ENCODE measurements around the gene LIN7B. TPM values are rescaled to one million over a fixed set of nuclear protein-coding genes. Genes with fewer than 3 reads are reported as not detected.
"Not testable (repeated sequence)": the region's sequence is repeated elsewhere in the genome, so short reads cannot be mapped to it uniquely, and the experiment has no call there.

Gene LIN7B
- total RNA-seq, 2 donors from 2014 or later, result 19.8 TPM; not detected in 1

DNA sequence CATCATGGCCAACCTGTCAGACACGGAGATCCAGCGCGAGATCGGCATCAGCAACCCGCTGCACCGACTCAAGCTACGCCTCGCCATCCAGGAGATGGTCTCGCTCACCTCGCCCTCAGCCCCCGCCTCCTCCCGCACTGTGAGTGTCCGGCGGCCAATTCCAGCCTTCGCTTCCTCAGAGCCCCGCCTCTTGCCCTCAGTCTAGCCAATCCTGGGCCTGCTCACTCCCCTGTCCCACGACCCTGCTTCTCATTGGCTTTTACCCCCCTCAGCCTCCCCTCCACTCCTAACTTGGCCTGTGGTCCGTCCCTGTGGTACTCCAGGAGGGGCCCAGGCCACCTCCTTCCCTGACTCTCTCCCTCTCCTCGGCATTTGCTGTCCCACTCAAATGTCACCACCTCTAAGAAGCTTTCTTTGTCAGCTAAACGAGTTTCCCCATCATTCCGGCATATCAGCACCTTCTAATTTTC lies 28.7 kb downstream of the LIN7B start:
- Histone ChIP-seq H3K27me3 (replicated peaks; ENCODE audit: insufficient read depth) (no peaks in the 10 kb centered on the region), H3K27ac (no peak overlapping the region), H3K4me3 (peak overlapping the region; percentile 78), H3K9me3 (no peaks in the 10 kb centered on the region), H3K36me3 (no peaks in the 10 kb centered on the region), H3K4me1 (ENCODE audit: control insufficient read depth in 1 of 2, low read depth in 2 of 2) (peaks cover 4 to 18% of the 10 kb centered on the region in 2 donors)
- ATAC-seq (ENCODE audit: insufficient number of reproducible peaks, low FRiP score, low read depth), result peak; percentile 87
- peak; percentile 72 for DNase-seq (ENCODE audit: low spot score)
- TF ChIP-seq, protein P1, sequence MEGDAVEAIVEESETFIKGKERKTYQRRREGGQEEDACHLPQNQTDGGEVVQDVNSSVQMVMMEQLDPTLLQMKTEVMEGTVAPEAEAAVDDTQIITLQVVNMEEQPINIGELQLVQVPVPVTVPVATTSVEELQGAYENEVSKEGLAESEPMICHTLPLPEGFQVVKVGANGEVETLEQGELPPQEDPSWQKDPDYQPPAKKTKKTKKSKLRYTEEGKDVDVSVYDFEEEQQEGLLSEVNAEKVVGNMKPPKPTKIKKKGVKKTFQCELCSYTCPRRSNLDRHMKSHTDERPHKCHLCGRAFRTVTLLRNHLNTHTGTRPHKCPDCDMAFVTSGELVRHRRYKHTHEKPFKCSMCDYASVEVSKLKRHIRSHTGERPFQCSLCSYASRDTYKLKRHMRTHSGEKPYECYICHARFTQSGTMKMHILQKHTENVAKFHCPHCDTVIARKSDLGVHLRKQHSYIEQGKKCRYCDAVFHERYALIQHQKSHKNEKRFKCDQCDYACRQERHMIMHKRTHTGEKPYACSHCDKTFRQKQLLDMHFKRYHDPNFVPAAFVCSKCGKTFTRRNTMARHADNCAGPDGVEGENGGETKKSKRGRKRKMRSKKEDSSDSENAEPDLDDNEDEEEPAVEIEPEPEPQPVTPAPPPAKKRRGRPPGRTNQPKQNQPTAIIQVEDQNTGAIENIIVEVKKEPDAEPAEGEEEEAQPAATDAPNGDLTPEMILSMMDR (IDR thresholded peaks at IDR 0.05), result no peak

DNA sequence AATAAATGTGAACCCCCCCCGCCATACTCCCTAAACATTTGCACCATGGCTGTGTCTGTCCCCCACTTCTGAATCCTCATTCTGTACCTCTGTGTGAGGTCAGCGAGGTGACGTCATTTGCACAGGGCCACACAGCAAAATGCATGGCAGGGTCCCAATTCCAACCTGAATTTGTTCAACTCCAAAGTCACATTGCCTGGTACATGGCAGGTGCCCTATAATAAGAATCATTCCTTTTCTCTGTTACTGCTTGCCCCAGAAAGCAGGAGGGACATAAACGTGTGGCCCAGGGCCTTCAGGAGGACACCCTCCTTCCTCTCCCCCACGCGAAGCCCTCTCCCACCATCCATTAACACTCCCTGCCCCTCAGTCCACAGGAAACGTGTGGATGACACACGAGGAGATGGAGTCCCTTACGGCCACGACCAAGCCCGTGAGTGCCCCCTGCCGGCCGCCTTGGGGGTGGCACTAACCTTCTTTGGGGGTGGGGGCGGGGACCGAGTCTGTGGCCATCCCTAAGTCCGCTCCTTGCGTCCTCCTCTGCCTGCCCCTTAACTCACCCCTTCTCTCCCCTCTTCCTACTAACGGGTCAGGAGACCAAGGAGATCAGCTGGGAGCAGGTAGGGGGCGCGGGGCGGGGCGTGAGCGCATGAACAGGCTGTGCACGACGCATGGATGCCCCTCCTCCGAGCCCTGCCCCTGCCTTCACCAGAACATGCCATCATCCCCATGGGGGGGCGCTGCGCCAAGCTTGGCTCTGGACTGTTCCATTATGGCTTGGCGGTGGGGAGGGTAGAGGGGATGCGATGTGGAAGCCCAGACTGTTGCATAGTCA lies 31.6 kb downstream of the LIN7B start:
- no peaks in the 10 kb centered on the region for H3K9me3 ChIP-seq
- no peak overlapping the region for H3K27ac ChIP-seq
- DNase-seq (ENCODE audit: low spot score), result no peak

DNA sequence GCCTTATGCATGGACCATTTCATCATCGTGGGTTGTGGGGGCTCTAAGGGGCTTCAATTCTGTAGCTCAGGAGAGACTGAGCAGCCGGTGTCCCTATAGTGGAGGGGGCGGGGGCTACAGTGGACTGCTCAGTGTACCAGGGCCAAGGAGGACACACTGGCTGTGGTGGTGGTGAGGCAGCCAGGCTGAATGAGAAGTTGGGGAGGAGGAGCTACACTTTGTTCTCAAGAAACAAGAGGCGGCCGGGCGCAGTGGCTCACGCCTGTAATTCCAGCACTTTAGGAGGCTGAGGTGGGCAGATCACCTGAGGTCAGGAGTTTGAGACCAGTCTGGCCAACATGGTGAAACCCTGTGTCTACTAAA lies 32.2 kb downstream of the LIN7B start:
- peaks cover 22 to 34% of the 10 kb centered on the region in 2 donors for H3K4me1 ChIP-seq (ENCODE audit: control insufficient read depth in 1 of 2, low read depth in 2 of 2)
- not testable (repeated sequence) for DNase-seq (ENCODE audit: low spot score); H3K36me3 ChIP-seq; H3K27ac ChIP-seq; ATAC-seq (ENCODE audit: insufficient number of reproducible peaks, low FRiP score, low read depth); H3K27me3 ChIP-seq (replicated peaks; ENCODE audit: insufficient read depth); H3K9me3 ChIP-seq
- H3K4me3 ChIP-seq, result peak overlapping the region; percentile 56

More for the DNA sequence above, 31.6 kb downstream of the LIN7B start:
- peaks cover 16 to 29% of the 10 kb centered on the region in 2 donors for H3K4me1 ChIP-seq (ENCODE audit: control insufficient read depth in 1 of 2, low read depth in 2 of 2)
- H3K4me3 ChIP-seq, result peak overlapping the region; percentile 56
- no peaks in the 10 kb centered on the region for H3K27me3 ChIP-seq (replicated peaks; ENCODE audit: insufficient read depth)
- no peaks in the 10 kb centered on the region for H3K36me3 ChIP-seq
- ATAC-seq (ENCODE audit: insufficient number of reproducible peaks, low FRiP score, low read depth), result no peak
- TF ChIP-seq, protein P1 (IDR thresholded peaks at IDR 0.05), result peak; percentile 92

DNA sequence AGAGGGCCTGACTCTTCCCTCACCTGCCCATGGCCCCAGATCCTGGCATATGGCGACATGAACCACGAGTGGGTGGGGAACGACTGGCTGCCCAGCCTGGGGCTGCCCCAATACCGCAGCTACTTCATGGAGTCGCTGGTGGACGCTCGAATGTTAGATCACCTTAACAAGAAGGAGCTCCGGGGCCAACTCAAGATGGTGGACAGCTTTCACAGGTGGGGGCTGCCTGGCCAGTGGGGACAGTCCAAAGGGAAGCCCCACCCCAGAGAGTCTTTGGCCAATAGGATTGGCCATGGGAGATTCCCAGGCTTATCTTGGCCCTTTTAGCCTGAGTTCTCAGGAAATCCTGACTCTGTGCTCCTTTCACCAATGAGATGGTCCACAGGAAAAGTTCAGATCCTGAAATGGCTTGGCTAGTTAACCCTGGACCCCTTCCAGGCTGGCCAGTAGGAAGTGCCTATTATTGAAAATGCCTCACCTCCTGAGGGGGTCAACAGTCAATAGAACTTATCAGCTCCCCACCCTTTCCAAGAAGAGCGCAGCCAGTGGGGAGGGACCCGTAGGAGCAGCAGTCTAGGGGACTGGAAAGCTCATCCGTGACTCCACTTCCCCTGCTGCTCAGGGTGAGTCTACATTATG lies 34.0 kb downstream of the LIN7B start:
- H3K27ac ChIP-seq, result no peak overlapping the region
- H3K9me3 ChIP-seq, result no peaks in the 10 kb centered on the region
- no peaks in the 10 kb centered on the region for H3K36me3 ChIP-seq
- H3K4me3 ChIP-seq, result peak overlapping the region; percentile 79
- no peak for DNase-seq (ENCODE audit: low spot score)
- TF ChIP-seq, protein P1 (IDR thresholded peaks at IDR 0.05), result no peak
- peaks cover 22 to 30% of the 10 kb centered on the region in 2 donors for H3K4me1 ChIP-seq (ENCODE audit: control insufficient read depth in 1 of 2, low read depth in 2 of 2)
- no peak for ATAC-seq (ENCODE audit: insufficient number of reproducible peaks, low FRiP score, low read depth)
- H3K27me3 ChIP-seq (replicated peaks; ENCODE audit: insufficient read depth), result no peaks in the 10 kb centered on the region

DNA sequence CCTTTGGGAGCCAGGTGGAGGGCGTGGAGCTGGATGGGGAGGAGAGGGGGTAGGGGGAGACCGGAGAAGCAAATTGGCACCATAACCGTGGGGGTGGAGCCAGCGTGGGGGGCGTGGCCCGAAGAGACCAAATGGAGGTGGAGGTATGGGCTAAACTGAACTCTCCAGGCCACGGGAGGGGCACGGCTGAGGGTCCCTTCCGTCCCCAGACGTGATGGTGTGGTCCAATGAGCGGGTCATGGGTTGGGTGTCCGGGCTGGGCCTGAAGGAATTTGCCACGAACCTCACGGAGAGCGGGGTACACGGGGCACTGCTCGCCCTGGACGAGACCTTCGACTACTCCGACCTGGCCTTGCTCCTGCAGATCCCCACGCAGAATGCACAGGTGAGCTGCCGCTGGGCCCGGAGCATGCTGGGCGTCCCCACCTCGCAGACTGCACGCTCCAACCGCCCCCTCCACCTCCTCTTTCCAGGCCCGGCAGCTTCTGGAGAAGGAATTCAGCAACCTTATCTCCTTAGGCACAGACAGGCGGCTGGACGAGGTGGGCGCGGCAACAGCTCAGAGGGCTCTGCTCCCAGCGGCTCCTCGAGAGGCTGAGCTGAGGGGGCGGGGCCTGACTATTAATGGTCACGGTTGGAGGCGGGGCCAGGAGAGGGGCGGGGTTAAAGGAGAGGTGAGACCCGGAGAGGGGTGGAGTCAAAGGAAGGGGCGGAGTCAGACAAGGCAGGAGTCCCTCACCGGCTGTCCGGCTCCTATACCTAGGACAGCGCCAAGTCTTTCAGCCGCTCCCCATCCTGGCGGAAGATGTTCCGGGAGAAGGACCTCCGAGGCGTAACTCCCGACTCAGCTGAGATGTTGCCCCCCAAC lies 34.8 kb downstream of the LIN7B start:
- peak overlapping the region; percentile 60 to 69 for H3K27ac ChIP-seq
- H3K4me3 ChIP-seq, result peak overlapping the region; percentile 79
- DNase-seq (ENCODE audit: low spot score), result peak; percentile 99
- peaks cover 22 to 27% of the 10 kb centered on the region in 2 donors for H3K4me1 ChIP-seq (ENCODE audit: control insufficient read depth in 1 of 2, low read depth in 2 of 2)
- no peaks in the 10 kb centered on the region for H3K27me3 ChIP-seq (replicated peaks; ENCODE audit: insufficient read depth)
- ATAC-seq (ENCODE audit: insufficient number of reproducible peaks, low FRiP score, low read depth), result peak; percentile 73
- H3K36me3 ChIP-seq, result no peaks in the 10 kb centered on the region
- TF ChIP-seq, protein P1 (IDR thresholded peaks at IDR 0.05), result no peak
- no peaks in the 10 kb centered on the region for H3K9me3 ChIP-seq

Measured in thoracic aorta (tissue), 2 donors.